ENCODE data around the gene RBM24. TPM values are rescaled to one million over a fixed set of nuclear protein-coding genes. Genes with fewer than 3 reads are reported as not detected.

RBM24 gene
- total RNA-seq, 1 experiment from 2014 or later = 0.48 TPM

DNA sequence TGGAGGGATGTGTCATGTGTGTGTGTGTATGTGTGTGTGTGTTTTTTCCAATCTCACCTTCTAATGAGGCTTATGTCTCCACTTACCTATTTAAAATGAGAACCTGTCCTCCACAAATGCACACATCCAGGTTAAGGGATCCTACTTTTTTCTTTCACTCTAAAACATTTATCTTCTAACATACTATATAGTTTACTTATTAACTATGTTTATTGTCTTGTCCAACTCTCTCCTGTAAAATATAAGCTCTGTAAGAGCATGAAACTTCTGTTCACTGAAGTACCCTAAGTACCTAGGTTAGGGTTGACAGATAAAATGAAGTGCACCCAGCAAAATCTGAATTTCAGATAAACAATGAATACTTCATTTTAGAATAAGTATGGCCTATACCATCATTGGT is 29.2 kb upstream of the RBM24 start:
- H4K20me1 ChIP-seq (ENCODE audit: control insufficient read depth, insufficient read depth, insufficient read length) = no peaks in the 10 kb centered on the region
- no peaks in the 10 kb centered on the region for H3K4me1 ChIP-seq (ENCODE audit: insufficient read depth, low read length)
- H3K36me3 Mint-ChIP-seq (ENCODE audit: insufficient read depth in 1 of 3, low read depth in 3 of 3) = peaks cover 0 to 6% (median 0%) of the 10 kb centered on the region in 3 experiments; a peak in 1 of 7 replicates
- no peaks in the 10 kb centered on the region for H3K79me2 ChIP-seq (ENCODE audit: insufficient read depth, low read length)
- no peaks in the 10 kb centered on the region for H3K4me1 Mint-ChIP-seq
- no peak overlapping the region for H3K4ac ChIP-seq (ENCODE audit: low read depth, low read length)
- no peak overlapping the region for H4K91ac ChIP-seq (ENCODE audit: insufficient read length, low read depth, low read length)
- H2BK120ac ChIP-seq (ENCODE audit: low read depth, low read length, poor library complexity, severe bottlenecking) = no peak overlapping the region
- H3K9me3 Mint-ChIP-seq = peaks cover under 1 to 2% of the 10 kb centered on the region in 2 experiments; a peak in 3 of 5 replicates
- TF ChIP-seq CTCF (conservative IDR thresholded peaks at IDR 0.05) = no peak
- no peak for DNase-seq
- H3K4me2 ChIP-seq (ENCODE audit: insufficient read depth, insufficient read length, low read length) = no peak overlapping the region
- H3K9me3 ChIP-seq (ENCODE audit: control insufficient read depth, low read depth, low read length) = no peaks in the 10 kb centered on the region
- H3K9ac ChIP-seq (ENCODE audit: extremely low read depth, insufficient read length, low read length) = no peak overlapping the region
- H4K8ac ChIP-seq (replicated peaks; ENCODE audit: insufficient read length, low read depth, low read length) = no peak overlapping the region
- H2BK20ac ChIP-seq (ENCODE audit: low read depth, low read length, poor library complexity, severe bottlenecking) = no peak overlapping the region
- no peak overlapping the region for H3K27ac Mint-ChIP-seq
- H3K18ac ChIP-seq (ENCODE audit: insufficient read length, low read depth, low read length) = no peak overlapping the region
- no peaks in the 10 kb centered on the region for H3K27me3 ChIP-seq (ENCODE audit: insufficient read depth, low read length)
- H2AK5ac ChIP-seq (ENCODE audit: insufficient read length, low read length) = no peak overlapping the region
- H2BK15ac ChIP-seq (ENCODE audit: low read depth, low read length) = no peak overlapping the region
- no peak overlapping the region for H3K23ac ChIP-seq (ENCODE audit: insufficient read length, low read depth, low read length)
- no peak overlapping the region for H3K14ac ChIP-seq (ENCODE audit: insufficient read depth, low read length)
- H3T11ph ChIP-seq (ENCODE audit: low read length) = no peak overlapping the region
- no peaks in the 10 kb centered on the region for H3K23me2 ChIP-seq (ENCODE audit: insufficient read length, low read depth, low read length, poor library complexity, severe bottlenecking)
- no peak overlapping the region for H2BK5ac ChIP-seq (ENCODE audit: insufficient read length, low read length)
- H3K27ac ChIP-seq (ENCODE audit: insufficient read length, low read depth, low read length) = no peak overlapping the region
- H3K27me3 Mint-ChIP-seq (ENCODE audit: low read depth) = no peaks in the 10 kb centered on the region; the same call in 1 of the 2 replicates
- H3K56ac ChIP-seq (ENCODE audit: insufficient read length, low read depth, low read length) = no peak overlapping the region
- H2BK12ac ChIP-seq (ENCODE audit: insufficient read length, low read depth, low read length) = no peak overlapping the region
- H2AFZ ChIP-seq (ENCODE audit: low read length) = no peak overlapping the region
- H3K79me1 ChIP-seq (ENCODE audit: insufficient read depth, low read depth, low read length, poor library complexity, severe bottlenecking) = no peaks in the 10 kb centered on the region
- no peak overlapping the region for H4K5ac ChIP-seq (ENCODE audit: insufficient read length, low read depth, low read length)
- H3K4me3 Mint-ChIP-seq = no peak overlapping the region
